Right lobe of liver (tissue), 6 donors: ENCODE measurements around the gene CGB1. TPM values are rescaled to one million over a fixed set of nuclear protein-coding genes. Genes with fewer than 3 reads are reported as not detected.
"Not testable (repeated sequence)": the region's sequence is repeated elsewhere in the genome, so short reads cannot be mapped to it uniquely, and the experiment has no call there.

Experiments
- ATAC-seq, 4 donors: fragments of 200-7000 bp; cut with Tn5 transposase; one replicate each; pipeline ENCODE4 v1.9.1; 2020; ENCODE audit warnings: mild to moderate bottlenecking in 4 of 4, moderate library complexity in 4 of 4
- DNase-seq, 3 donors: peaks; one replicate each; pipeline ENCODE4 v3.0.0-alpha.2; 2020
- H3K27ac ChIP-seq, 3 donors: fragments of 200-600 bp; one replicate each; pipeline ENCODE4 v1.8.0; 2022
- H3K27me3 ChIP-seq, 2 donors: fragments of 200-600 bp; one replicate each; pipeline ENCODE4 v1.8.0; 2022
- H3K36me3 ChIP-seq, 4 donors: fragments of 200-600 bp; sonication (generic) in 1 of 4; one replicate each; pipeline versions ENCODE4 v1.5.1 to v1.8.0; 2017 to 2022; ENCODE audit warnings: control low read depth in 1 of 4
- H3K4me1 ChIP-seq, 4 donors: fragments of 200-600 bp; sonication (generic) in 1 of 4; one replicate each; pipeline versions ENCODE4 v1.5.1 to v1.8.0; 2017 to 2022; ENCODE audit warnings: control low read depth in 1 of 4
- H3K4me3 ChIP-seq, 3 donors: fragments of 200-600 bp; one replicate each; pipeline ENCODE4 v1.8.0; 2022
- H3K9me3 ChIP-seq, 4 donors: fragments of 200-600 bp; sonication (generic) in 1 of 4; one replicate each; pipeline versions ENCODE4 v1.5.1 to v1.8.0; 2017 to 2022; ENCODE audit warnings: control low read depth in 1 of 4
- CTCF ChIP-seq, 4 donors: fragments of 200-600 bp in 3 of 4; fragments of 450-650 bp in 1 of 4; IDR thresholded peaks; one replicate each; pipeline versions ENCODE4 v1.5.1 to v1.8.0; 2016 to 2022; ENCODE audit warnings: antibody characterized with exemption in 4 of 4, mild to moderate bottlenecking in 2 of 4
- POLR2A ChIP-seq: fragments of 450-650 bp; IDR thresholded peaks from one replicate; pipeline ENCODE4 v1.6.1; 2017; ENCODE audit warnings: antibody characterized with exemption, mild to moderate bottlenecking
- WGBS: methylation state at CpG from one replicate; pipeline ENCODE4 v1.1.6; 2018; ENCODE audit warnings: low coverage, low lambda C conversion rate; ENCODE audit not compliant: insufficient coverage; ENCODE audit errors: missing lambda C conversion rate; 5-methylcytosine and 5-hydroxymethylcytosine counted together
- intact Hi-C, 2 donors: fragments of 100-400 bp; cut with DNase I; formaldehyde crosslinking; loops; one replicate each; pipeline versions ENCODE4 v1.11.2 to v1.14.1; 2022
- total RNA-seq, 6 experiments: library from RNA; depleted of rRNA in 2 of 6; stranded (reverse); fragments of >200 nt in 2 of 6; fragmentation: NEBNext Ultra II Directional in 3 of 6; extraction: Animal tissue kit (Norgen Biotek cat#: 25700) in 3 of 6; gene quantifications; one replicate each; pipeline versions ENCODE4 v1.1.0 to v1.2.4, GENCODE V29; 2016 to 2023
- donor health status: DM: no; HTN: yes; CAD: no.
- donor health status: DM: no; HTN: no; CAD: no.
- donor health status: DM: no; HTN: no; CAD: no.
- donor health status: DM: no; HTN: yes; CAD: no.
- donor health status: DM: no; HTN: yes; CAD: no.

Gene CGB1
- total RNA-seq, 6 experiments from 2014 or later, result not detected

- no peaks in the 10 kb centered on the region for H3K9me3 ChIP-seq
- no peak within 1 kb of the TSS for H3K27ac ChIP-seq
- no peak for TF ChIP-seq CTCF (IDR thresholded peaks at IDR 0.05)
- no peak for TF ChIP-seq POLR2A
- DNase-seq, result peak; percentile 73 to 77 (median 73)
- intact Hi-C loops, result no loop called here
- peak; percentile 78 to 83 (median 80) for ATAC-seq
- H3K36me3 ChIP-seq, result no peaks in the 10 kb centered on the region
- WGBS, result 8% methylated on average over 12 of the region's 38 CpGs
- no peaks in the 10 kb centered on the region for H3K27me3 ChIP-seq
- peak within 1 kb of the TSS; percentile 24 to 43 (median 35) for H3K4me3 ChIP-seq
- peaks cover 0 to 9% (median under 1%) of the 10 kb centered on the region in 4 donors for H3K4me1 ChIP-seq
Observed at GRCh38 chr19:49057636-49058234, 21.0 kb upstream of the CGB1 start, which contains the start of gene CGB7. Gene CGB7, minus strand, starts transcription at chr19:49057749. Its CDS starts 2,374 bp downstream, at chr19:49055375.

- peak overlapping the region; percentile 19 to 43 (median 35) for H3K4me3 ChIP-seq
Observed at GRCh38 chr19:49056902-49057596, 20.4 kb upstream of the CGB1 start.

GRCh38 chr19:49056101-49056901 lies 19.6 kb upstream of the CGB1 start:
- 0% methylated on average over 3 of the region's 63 CpGs for WGBS
- Histone ChIP-seq H3K4me1 (peaks cover 0 to 9% (median under 1%) of the 10 kb centered on the region in 4 donors), H3K4me3 (peak overlapping the region; percentile 35 to 60 (median 43)), H3K9me3 (no peaks in the 10 kb centered on the region), H3K27ac (no peak overlapping the region), H3K27me3 (no peaks in the 10 kb centered on the region), H3K36me3 (no peaks in the 10 kb centered on the region)
- no peak for TF ChIP-seq POLR2A
- peak; percentile 9 to 44 (median 28) for TF ChIP-seq CTCF (IDR thresholded peaks at IDR 0.05)
- ATAC-seq (peak; percentile 86 to 89 (median 88)), DNase-seq (peak; percentile 62 to 72 (median 71))
- intact Hi-C loops, result no loop called here

More at GRCh38 chr19:49056902-49057596, 20.4 kb upstream of the CGB1 start:
- peak in 3 of 4 donors; percentile 6 to 37 (median 21) for ATAC-seq
- intact Hi-C loops, H3K9me3 ChIP-seq, DNase-seq, H3K36me3 ChIP-seq, H3K4me1 ChIP-seq, H3K27me3 ChIP-seq, H3K27ac ChIP-seq: not testable (repeated sequence)
- 20% methylated on average over 1 of the region's 34 CpGs for WGBS

GRCh38 chr19:49050376-49051033 lies 13.8 kb upstream of the CGB1 start:
- H3K36me3 ChIP-seq, H3K4me1 ChIP-seq, H3K9me3 ChIP-seq, H3K4me3 ChIP-seq, ATAC-seq, H3K27ac ChIP-seq, H3K27me3 ChIP-seq, DNase-seq, intact Hi-C loops: not testable (repeated sequence)
- WGBS, result 75% methylated on average over 4 of the region's 24 CpGs

- ATAC-seq, H3K36me3 ChIP-seq, H3K4me1 ChIP-seq, intact Hi-C loops, H3K27me3 ChIP-seq, H3K9me3 ChIP-seq, H3K27ac ChIP-seq, H3K4me3 ChIP-seq, DNase-seq: not testable (repeated sequence)
- WGBS, result 64% methylated on average over 2 of the region's 4 CpGs
Observed at GRCh38 chr19:49049834-49050233, 13.1 kb upstream of the CGB1 start.

- H3K4me1 ChIP-seq, H3K4me3 ChIP-seq, H3K36me3 ChIP-seq, H3K27ac ChIP-seq, DNase-seq, H3K27me3 ChIP-seq, ATAC-seq, intact Hi-C loops, H3K9me3 ChIP-seq: not testable (repeated sequence)
- no CpG with 5 or more reads among the region's 12 CpGs for WGBS
Observed at GRCh38 chr19:49049011-49049410, 12.3 kb upstream of the CGB1 start, which contains the start of gene CGB8. Gene CGB8, minus strand, starts transcription at chr19:49049111. Its CDS starts 372 bp downstream, at chr19:49048739.

- H3K36me3 ChIP-seq, intact Hi-C loops, DNase-seq, ATAC-seq, H3K4me1 ChIP-seq, H3K27me3 ChIP-seq, H3K9me3 ChIP-seq, H3K27ac ChIP-seq, H3K4me3 ChIP-seq: not testable (repeated sequence)
- 67% methylated on average over 2 of the region's 15 CpGs for WGBS
Observed at GRCh38 chr19:49043548-49043947, 6.9 kb upstream of the CGB1 start, which contains the start of gene CGB5. Gene CGB5, plus strand, starts transcription at chr19:49043848. Its CDS starts 362 bp downstream, at chr19:49044210.

GRCh38 chr19:49042666-49043065 lies 6.0 kb upstream of the CGB1 start:
- H3K36me3 ChIP-seq, DNase-seq, H3K27me3 ChIP-seq, H3K27ac ChIP-seq, H3K4me3 ChIP-seq, H3K9me3 ChIP-seq, intact Hi-C loops, H3K4me1 ChIP-seq, ATAC-seq: not testable (repeated sequence)
- 57% methylated on average over 1 of the region's 4 CpGs for WGBS
